Stimulated activated CD8-positive, alpha-beta memory T cell treated with anti-CD3 and anti-CD28 coated beads, Interleukin-4, amount 100 ng/mL, for 4 hours (primary cell): Measurements from ENCODE around the gene TRAF3.
"Not testable (repeated sequence)": the region's sequence is repeated elsewhere in the genome, so short reads cannot be mapped to it uniquely, and the experiment has no call there.

Experiments
- DNase-seq, 2 donors: peaks; one replicate each; pipeline ENCODE4 v3.0.0-alpha.2; 2020; ENCODE audit warnings: low read depth in 2 of 2, low spot score in 1 of 2

TRAF3 gene

GRCh38 chr14:102922490-102923200, 145.4 kb downstream of the TRAF3 start, which contains the start of gene AMN:
TSS of gene AMN (plus strand) at chr14:102922663. CDS start at chr14:102922689, 26 bp downstream.
- DNase-seq = no peak

- DNase-seq = no peak
Observed at GRCh38 chr14:102923201-102923924, 146.1 kb downstream of the TRAF3 start.

- no peak for DNase-seq
Observed at GRCh38 chr14:102923925-102924486, 146.8 kb downstream of the TRAF3 start.

GRCh38 chr14:102924632-102925588, 147.7 kb downstream of the TRAF3 start:
- no peak for DNase-seq

GRCh38 chr14:102925646-102926045, 148.4 kb downstream of the TRAF3 start:
- DNase-seq = no peak

- DNase-seq = no peak
Observed at GRCh38 chr14:102926104-102926503, 148.9 kb downstream of the TRAF3 start.

GRCh38 chr14:102926840-102927239, 149.6 kb downstream of the TRAF3 start:
- not testable (repeated sequence) for DNase-seq

- no peak for DNase-seq
Observed at GRCh38 chr14:102927346-102927877, 150.2 kb downstream of the TRAF3 start.

- DNase-seq = no peak
Observed at GRCh38 chr14:102927878-102928411, 150.7 kb downstream of the TRAF3 start.

GRCh38 chr14:102928412-102929240, 151.4 kb downstream of the TRAF3 start:
- DNase-seq = peak; percentile 54 to 73

- DNase-seq = no peak
Observed at GRCh38 chr14:102929241-102930137, 152.2 kb downstream of the TRAF3 start.

- DNase-seq = no peak
Observed at GRCh38 chr14:102930138-102930752, 153.0 kb downstream of the TRAF3 start.

- DNase-seq = no peak
Observed at GRCh38 chr14:102930753-102931579, 153.7 kb downstream of the TRAF3 start.

GRCh38 chr14:102931580-102932285, 154.5 kb downstream of the TRAF3 start:
- DNase-seq = no peak

- DNase-seq = no peak
Observed at GRCh38 chr14:102932484-102933248, 155.4 kb downstream of the TRAF3 start.
